ENCODE results near the gene ABHD16B. TPM values are rescaled to one million over a fixed set of nuclear protein-coding genes. Genes with fewer than 3 reads are reported as not detected.
A peak's percentile ranks its signal among the peaks of the same experiment; 100 is the strongest.

ABHD16B gene
- total RNA-seq, 1 experiment from 2014 or later = not detected

DNA sequence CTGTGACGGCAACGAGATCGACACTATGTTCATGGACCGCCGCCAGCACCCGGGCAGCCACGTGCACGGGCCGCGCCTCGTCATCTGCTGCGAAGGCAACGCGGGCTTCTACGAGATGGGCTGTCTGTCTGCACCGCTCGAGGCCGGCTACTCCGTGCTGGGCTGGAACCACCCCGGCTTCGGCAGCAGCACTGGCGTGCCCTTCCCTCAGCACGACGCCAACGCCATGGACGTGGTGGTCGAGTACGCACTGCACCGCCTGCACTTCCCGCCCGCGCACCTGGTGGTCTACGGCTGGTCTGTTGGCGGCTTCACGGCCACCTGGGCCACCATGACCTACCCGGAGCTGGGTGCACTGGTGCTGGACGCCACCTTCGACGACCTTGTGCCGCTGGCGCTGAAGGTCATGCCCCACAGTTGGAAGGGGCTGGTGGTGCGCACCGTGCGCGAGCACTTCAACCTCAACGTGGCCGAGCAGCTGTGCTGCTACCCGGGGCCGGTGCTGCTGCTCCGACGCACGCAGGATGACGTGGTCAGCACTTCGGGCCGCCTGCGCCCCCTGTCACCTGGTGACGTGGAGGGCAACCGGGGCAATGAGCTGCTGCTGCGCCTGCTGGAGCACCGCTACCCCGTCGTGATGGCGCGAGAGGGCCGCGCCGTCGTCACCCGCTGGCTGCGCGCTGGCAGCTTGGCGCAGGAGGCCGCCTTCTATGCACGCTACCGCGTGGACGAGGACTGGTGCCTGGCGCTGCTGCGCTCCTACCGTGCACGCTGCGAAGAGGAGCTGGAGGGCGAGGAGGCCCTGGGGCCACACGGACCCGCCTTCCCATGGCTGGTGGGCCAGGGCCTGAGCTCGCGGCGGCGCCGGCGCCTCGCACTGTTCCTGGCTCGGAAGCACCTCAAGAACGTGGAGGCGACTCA lies 943 bp downstream of the ABHD16B start:
- Histone ChIP-seq H3K9me2 (replicated peaks; ENCODE audit: low read length) (no peaks in the 10 kb centered on the region), H3K4me3 (ENCODE audit: low read length) (no peak overlapping the region), H3K36me3 (ENCODE audit: low read depth, low read length) (peaks cover 6% of the 10 kb centered on the region; the same call in 1 of the 2 replicates), H3K27me3 (ENCODE audit: low read length) (peaks cover 3% of the 10 kb centered on the region; the same call in 1 of the 2 replicates), H3K9ac (ENCODE audit: low read length) (no peak overlapping the region), H3K4me2 (ENCODE audit: low read length) (no peak overlapping the region), H3K9me3 (ENCODE audit: low read length) (no peaks in the 10 kb centered on the region), H2AFZ (ENCODE audit: low read length) (no peak overlapping the region), H3F3A (ENCODE audit: low read length, unreplicated experiment) (peaks cover 6% of the 10 kb centered on the region), H4K20me1 (ENCODE audit: low read length) (0 out of 2 replicates have a peak, but pooled peaks cover under 1% of the 10 kb centered on the region), H3K79me2 (ENCODE audit: low read length) (peaks cover 39% of the 10 kb centered on the region), H3K4me1 (ENCODE audit: insufficient read depth, low read length) (peaks cover 8% of the 10 kb centered on the region), H3K27ac (ENCODE audit: low read length) (no peak overlapping the region)
- BruUV-seq (replicated peaks) = no TSS peak
- ChIA-PET POLR2A (ENCODE audit: unreplicated experiment) (no interaction called here), CTCF (no interaction called here)
- DNase-seq (no peak), ATAC-seq (no peak)
- TF ChIP-seq, protein P1, sequence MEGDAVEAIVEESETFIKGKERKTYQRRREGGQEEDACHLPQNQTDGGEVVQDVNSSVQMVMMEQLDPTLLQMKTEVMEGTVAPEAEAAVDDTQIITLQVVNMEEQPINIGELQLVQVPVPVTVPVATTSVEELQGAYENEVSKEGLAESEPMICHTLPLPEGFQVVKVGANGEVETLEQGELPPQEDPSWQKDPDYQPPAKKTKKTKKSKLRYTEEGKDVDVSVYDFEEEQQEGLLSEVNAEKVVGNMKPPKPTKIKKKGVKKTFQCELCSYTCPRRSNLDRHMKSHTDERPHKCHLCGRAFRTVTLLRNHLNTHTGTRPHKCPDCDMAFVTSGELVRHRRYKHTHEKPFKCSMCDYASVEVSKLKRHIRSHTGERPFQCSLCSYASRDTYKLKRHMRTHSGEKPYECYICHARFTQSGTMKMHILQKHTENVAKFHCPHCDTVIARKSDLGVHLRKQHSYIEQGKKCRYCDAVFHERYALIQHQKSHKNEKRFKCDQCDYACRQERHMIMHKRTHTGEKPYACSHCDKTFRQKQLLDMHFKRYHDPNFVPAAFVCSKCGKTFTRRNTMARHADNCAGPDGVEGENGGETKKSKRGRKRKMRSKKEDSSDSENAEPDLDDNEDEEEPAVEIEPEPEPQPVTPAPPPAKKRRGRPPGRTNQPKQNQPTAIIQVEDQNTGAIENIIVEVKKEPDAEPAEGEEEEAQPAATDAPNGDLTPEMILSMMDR (conservative IDR thresholded peaks at IDR 0.05; ENCODE audit: low read depth, low read length) = no peak
- TF ChIP-seq EZH2phosphoT487 (IDR thresholded peaks at IDR 0.05; ENCODE audit: borderline replicate concordance, low read length) = no peak
- TF ChIP-seq EZH2 (IDR thresholded peaks at IDR 0.05; ENCODE audit: low read length, unreplicated experiment) = no peak
- intact Hi-C loops (cut with micrococcal nuclease) = no loop called here

DNA sequence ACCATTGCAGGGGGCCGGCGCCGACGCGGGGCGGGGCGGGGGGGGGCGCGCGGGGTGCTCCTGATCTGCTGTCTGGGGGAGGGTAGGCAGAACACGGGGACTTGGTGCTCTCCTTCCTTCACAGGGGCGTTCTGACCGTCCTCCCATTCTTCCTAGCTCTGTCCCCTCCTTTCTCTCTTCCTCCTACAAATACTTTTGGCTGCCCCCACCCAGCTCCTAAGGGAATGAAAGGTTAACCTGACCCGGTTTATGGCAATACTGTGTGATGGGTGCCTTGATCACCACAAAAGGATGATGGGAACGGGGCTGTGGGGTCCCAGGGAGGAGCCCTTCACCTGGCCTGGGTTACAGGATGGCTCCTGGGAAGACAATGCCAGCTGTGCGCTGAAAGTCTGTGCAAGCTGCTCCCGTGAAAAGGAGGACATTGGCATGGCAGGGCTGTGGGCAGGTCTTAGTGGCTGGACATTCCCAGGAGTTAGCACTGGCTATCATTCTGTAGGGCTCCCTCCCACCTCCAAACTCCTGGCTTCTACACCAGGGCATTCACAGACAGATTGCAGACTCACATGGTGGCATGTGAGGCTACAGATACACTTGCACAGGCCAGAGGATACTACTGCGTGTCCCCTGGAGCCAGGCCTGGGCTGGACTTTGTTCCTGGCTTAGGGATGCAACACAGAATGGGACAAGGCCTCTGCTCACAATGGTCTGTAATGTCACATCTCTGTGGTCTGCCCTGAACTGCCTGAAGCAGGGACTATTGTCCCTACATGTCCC lies 1.9 kb downstream of the ABHD16B start:
- H3K9me3 ChIP-seq (ENCODE audit: low read length) = no peaks in the 10 kb centered on the region
- peak overlapping the region; percentile 97 for H3K9ac ChIP-seq (ENCODE audit: low read length)
- peaks cover 49% of the 10 kb centered on the region for H3K79me2 ChIP-seq (ENCODE audit: low read length)
- no peaks in the 10 kb centered on the region for H3K27me3 ChIP-seq (ENCODE audit: low read length)
- ATAC-seq (no peak), DNase-seq (no peak)
- H3K4me1 ChIP-seq (ENCODE audit: insufficient read depth, low read length) = peaks cover 10% of the 10 kb centered on the region
- ChIA-PET CTCF (interaction anchor here (0.6 kb wide), 1 partner anchor 325 kb away, joined by 10 read pairs; no protein-coding TSS in a partner anchor), POLR2A (ENCODE audit: unreplicated experiment) (no interaction called here)
- intact Hi-C loops (cut with micrococcal nuclease) = no loop called here
- BruUV-seq (replicated peaks) = no TSS peak
- H3F3A ChIP-seq (ENCODE audit: low read length, unreplicated experiment) = peaks cover 6% of the 10 kb centered on the region
- H3K36me3 ChIP-seq (ENCODE audit: low read depth, low read length) = peaks cover 8% of the 10 kb centered on the region; the same call in 1 of the 2 replicates
- peaks cover 7% of the 10 kb centered on the region; the same call in 1 of the 2 replicates for H4K20me1 ChIP-seq (ENCODE audit: low read length)
- TF ChIP-seq EZH2phosphoT487 (IDR thresholded peaks at IDR 0.05; ENCODE audit: borderline replicate concordance, low read length) = no peak
- no peak for TF ChIP-seq EZH2 (IDR thresholded peaks at IDR 0.05; ENCODE audit: low read length, unreplicated experiment)
- H3K9me2 ChIP-seq (replicated peaks; ENCODE audit: low read length) = no peaks in the 10 kb centered on the region
- no peak overlapping the region for H2AFZ ChIP-seq (ENCODE audit: low read length)
- peak overlapping the region; percentile 96 for H3K4me2 ChIP-seq (ENCODE audit: low read length)
- H3K27ac ChIP-seq (ENCODE audit: low read length) = peak overlapping the region; percentile 76
- peak overlapping the region; percentile 90 for H3K4me3 ChIP-seq (ENCODE audit: low read length)
